GM12864 (cell line): ENCODE measurements around the gene ZNF778.
"Not testable (repeated sequence)": the region's sequence is repeated elsewhere in the genome, so short reads cannot be mapped to it uniquely, and the experiment has no call there.

Experiments
- DNase-seq: peaks from one replicate; pipeline ENCODE4 v3.0.0-alpha.2; 2011; ENCODE audit warnings: low read depth
- H3K4me3 ChIP-seq: 2 replicates; pipeline ENCODE4 v1.5.1; 2011; ENCODE audit warnings: mild to moderate bottlenecking, low read depth, low read length, control low read depth
- CTCF ChIP-seq: IDR thresholded peaks from 2 replicates; pipeline ENCODE4 v1.5.1; 2011; ENCODE audit warnings: low read depth, mild to moderate bottlenecking, moderate library complexity, low read length, control low read depth, inconsistent platforms; ENCODE audit errors: missing control alignments

Gene ZNF778

GRCh38 chr16:89266521-89267134 is 49.1 kb downstream of the ZNF778 start:
- H3K4me3 ChIP-seq, result no peak overlapping the region
- DNase-seq, result no peak
- no peak for TF ChIP-seq CTCF

- not testable (repeated sequence) for DNase-seq, H3K4me3 ChIP-seq
Measured at GRCh38 chr16:89267746-89268145, 50.2 kb downstream of the ZNF778 start.

- no peak overlapping the region for H3K4me3 ChIP-seq
- DNase-seq, result no peak
- no peak for TF ChIP-seq CTCF
Measured at GRCh38 chr16:89268585-89268984, 51.1 kb downstream of the ZNF778 start.

- no peak for TF ChIP-seq CTCF
- no peak overlapping the region for H3K4me3 ChIP-seq
- DNase-seq, result no peak
Measured at GRCh38 chr16:89268987-89269735, 51.7 kb downstream of the ZNF778 start.

- DNase-seq, result no peak
- no peak overlapping the region for H3K4me3 ChIP-seq
- no peak for TF ChIP-seq CTCF
Measured at GRCh38 chr16:89269805-89270665, 52.5 kb downstream of the ZNF778 start.

GRCh38 chr16:89270666-89271345 is 53.3 kb downstream of the ZNF778 start:
- DNase-seq, result no peak
- H3K4me3 ChIP-seq, result no peak overlapping the region
- TF ChIP-seq CTCF, result no peak

GRCh38 chr16:89272631-89273030 is 55.1 kb downstream of the ZNF778 start:
- DNase-seq, result no peak
- no peak for TF ChIP-seq CTCF

More at GRCh38 chr16:89272631-89273030, 55.1 kb downstream of the ZNF778 start:
- H3K4me3 ChIP-seq, result no peak overlapping the region
